Thyroid gland (tissue), 4 donors: ENCODE measurements around the gene TMEM272.

Experiments
- CTCF ChIP-seq, 6 experiments: fragments of 200-600 bp in 3 of 6; fragments of 450-650 bp in 3 of 6; sonication (generic) in 3 of 6; IDR thresholded peaks; one replicate each; pipeline ENCODE4 v1.5.1; 2016 to 2019; ENCODE audit warnings: antibody characterized with exemption in 6 of 6, mild to moderate bottlenecking in 2 of 6, inconsistent platforms in 1 of 6, moderate library complexity in 1 of 6
- POLR2A ChIP-seq, 2 donors: fragments of 450-650 bp; IDR thresholded peaks; one replicate each; pipeline ENCODE4 v1.6.1; 2017; ENCODE audit warnings: antibody characterized with exemption in 2 of 2, mild to moderate bottlenecking in 2 of 2, moderate library complexity in 1 of 2

- TF ChIP-seq CTCF (IDR thresholded peaks at IDR 0.05) (no peak), POLR2A (IDR thresholded peaks at IDR 0.05) (no peak)
Observed at GRCh38 chr13:51870616-51871015, 25.6 kb upstream of the TMEM272 start.
